Keratinocyte (primary cell): Measurements from ENCODE around the gene SIN3A. TPM values are rescaled to one million over a fixed set of nuclear protein-coding genes. Genes with fewer than 3 reads are reported as not detected.

Experiments
- DNase-seq: peaks from one replicate; pipeline ENCODE4 v3.0.0-alpha.2; 2011; ENCODE audit warnings: low read depth, missing footprints, low spot score
- FAIRE-seq: peaks from 2 replicates; lab custom pipeline; 2011; peaks lifted over from hg19 to GRCh38; lab: Jason Lieb, UNC
- H2AFZ ChIP-seq: 2 replicates; pipeline ENCODE4 v1.6.0; 2012; ENCODE audit warnings: low read length, control low read depth, inconsistent platforms; ENCODE audit not compliant: control insufficient read depth
- H3K27ac ChIP-seq: 2 replicates; pipeline ENCODE4 v1.5.1; 2011; ENCODE audit warnings: low read length; ENCODE audit not compliant: control insufficient read depth, insufficient read depth
- H3K27me3 ChIP-seq: 3 replicates; pipeline ENCODE4 v1.6.0; 2011; ENCODE audit warnings: low read length; ENCODE audit not compliant: control insufficient read depth, insufficient read depth; ENCODE audit errors: extremely low read depth
- H3K36me3 ChIP-seq, 2 experiments: 2 replicates in 1 of 2; 3 replicates in 1 of 2; pipeline ENCODE4 v1.5.1; 2011; ENCODE audit warnings: low read length in 2 of 2, mild to moderate bottlenecking in 1 of 2; ENCODE audit not compliant: control insufficient read depth in 2 of 2, insufficient read depth in 2 of 2; ENCODE audit errors: extremely low read depth in 1 of 2
- H3K4me1 ChIP-seq: 3 replicates; pipeline ENCODE4 v1.5.1; 2011; ENCODE audit warnings: low read length; ENCODE audit not compliant: control insufficient read depth, insufficient read depth; ENCODE audit errors: extremely low read depth
- H3K4me2 ChIP-seq: 3 replicates; pipeline ENCODE4 v1.6.0; 2011; ENCODE audit warnings: low read depth, low read length; ENCODE audit not compliant: control insufficient read depth, insufficient read depth; ENCODE audit errors: extremely low read depth
- H3K4me3 ChIP-seq, 3 experiments: fragments of 200-600 bp in 1 of 3; sonication (generic) in 1 of 3; 2 replicates in 2 of 3; 3 replicates in 1 of 3; pipeline ENCODE4 v1.5.1; 2011 to 2016; ENCODE audit warnings: low read length in 3 of 3, mild to moderate bottlenecking in 3 of 3, control low read depth in 2 of 3, inconsistent platforms in 1 of 3, low read depth in 1 of 3, mixed read lengths in 1 of 3, mixed run types in 1 of 3, moderate library complexity in 1 of 3; ENCODE audit not compliant: control insufficient read depth in 2 of 3, insufficient read depth in 2 of 3; ENCODE audit errors: extremely low read depth in 1 of 3
- H3K79me2 ChIP-seq: 2 replicates; pipeline ENCODE4 v1.6.0; 2012; ENCODE audit warnings: low read length; ENCODE audit not compliant: control insufficient read depth, insufficient read depth
- H3K9ac ChIP-seq: 3 replicates; pipeline ENCODE4 v1.6.0; 2011; ENCODE audit warnings: low read length; ENCODE audit not compliant: control insufficient read depth, insufficient read depth; ENCODE audit errors: extremely low read depth
- H3K9me1 ChIP-seq: 3 replicates; pipeline ENCODE4 v1.6.0; 2011; ENCODE audit warnings: low read length; ENCODE audit not compliant: control insufficient read depth, insufficient read depth; ENCODE audit errors: extremely low read depth
- H3K9me3 ChIP-seq: 2 replicates; pipeline ENCODE4 v1.5.1; 2012; ENCODE audit warnings: low read depth, low read length; ENCODE audit not compliant: control insufficient read depth
- H4K20me1 ChIP-seq: 3 replicates; pipeline ENCODE4 v1.6.0; 2011; ENCODE audit warnings: low read length; ENCODE audit not compliant: control insufficient read depth, insufficient read depth; ENCODE audit errors: extremely low read depth
- EZH2 ChIP-seq: IDR thresholded peaks from one replicate; pipeline ENCODE4 v1.6.1; 2012; ENCODE audit warnings: inconsistent platforms, mild to moderate bottlenecking, low read length, moderate library complexity
- dilution Hi-C: fragments of 300-500 bp; cut with MboI; formaldehyde crosslinking; loops from one replicate; pipeline ENCODE4 v1.7.0; 2020; ENCODE audit warnings: low sequenced_read_pairs; ENCODE audit not compliant: extremely low pct_ligation_motif_present
- polyA plus RNA-seq, 5 experiments: library from polyadenylated mRNA; depleted of rRNA in 3 of 5; stranded (reverse) in 3 of 5; stranded (forward) in 1 of 5; unstranded in 1 of 5; fragments of >200 nt; gene quantifications; 1 replicate in 1 of 5; 2 replicates in 3 of 5; 3 replicates in 1 of 5; pipeline versions ENCODE4 v1.2.1 to v1.2.3, GENCODE V29; 2011 to 2012; ENCODE audit warnings: missing spikeins in 2 of 5, low read depth in 1 of 5, low replicate concordance in 1 of 5
- TF ChIP-seq, protein P1 (sequence below), 3 experiments: IDR thresholded peaks in 1 of 3; conservative IDR thresholded peaks in 1 of 3; optimal IDR thresholded peaks in 1 of 3; 2 replicates in 2 of 3; 3 replicates in 1 of 3; pipeline versions ENCODE3 to v1.5.1; 2011; ENCODE audit warnings: low read length in 3 of 3, mild to moderate bottlenecking in 3 of 3, moderate library complexity in 2 of 3, control low read depth in 1 of 3, inconsistent platforms in 1 of 3; ENCODE audit not compliant: insufficient read depth in 2 of 3; ENCODE audit errors: extremely low read depth in 1 of 3

SIN3A gene
- polyA plus RNA-seq, 1 donor (not counting 4 experiments of a cell fraction or from before 2014, with no cell fraction given) = 19.4 TPM

DNA sequence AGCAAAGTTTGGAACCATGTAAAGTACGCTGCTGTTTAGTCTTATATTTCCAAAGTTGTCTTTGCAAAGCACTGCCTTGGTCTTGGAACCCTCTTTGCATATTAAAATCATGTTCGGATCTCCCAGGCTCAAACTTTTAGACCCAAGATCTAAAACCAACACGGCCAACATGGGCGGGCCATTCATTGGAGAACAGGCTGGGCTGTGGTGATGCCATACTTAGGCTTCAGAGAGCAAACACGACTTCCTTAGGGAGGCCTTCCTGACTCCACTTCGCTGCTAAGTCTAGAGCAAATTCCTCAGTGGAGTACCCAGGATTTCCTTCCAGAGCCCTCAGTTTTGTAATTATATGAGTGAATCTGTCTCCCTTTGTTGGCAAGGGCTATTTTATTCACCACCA, 86.6 kb downstream of the SIN3A start:
- TF ChIP-seq EZH2 = no peak
- TF ChIP-seq, protein P1, sequence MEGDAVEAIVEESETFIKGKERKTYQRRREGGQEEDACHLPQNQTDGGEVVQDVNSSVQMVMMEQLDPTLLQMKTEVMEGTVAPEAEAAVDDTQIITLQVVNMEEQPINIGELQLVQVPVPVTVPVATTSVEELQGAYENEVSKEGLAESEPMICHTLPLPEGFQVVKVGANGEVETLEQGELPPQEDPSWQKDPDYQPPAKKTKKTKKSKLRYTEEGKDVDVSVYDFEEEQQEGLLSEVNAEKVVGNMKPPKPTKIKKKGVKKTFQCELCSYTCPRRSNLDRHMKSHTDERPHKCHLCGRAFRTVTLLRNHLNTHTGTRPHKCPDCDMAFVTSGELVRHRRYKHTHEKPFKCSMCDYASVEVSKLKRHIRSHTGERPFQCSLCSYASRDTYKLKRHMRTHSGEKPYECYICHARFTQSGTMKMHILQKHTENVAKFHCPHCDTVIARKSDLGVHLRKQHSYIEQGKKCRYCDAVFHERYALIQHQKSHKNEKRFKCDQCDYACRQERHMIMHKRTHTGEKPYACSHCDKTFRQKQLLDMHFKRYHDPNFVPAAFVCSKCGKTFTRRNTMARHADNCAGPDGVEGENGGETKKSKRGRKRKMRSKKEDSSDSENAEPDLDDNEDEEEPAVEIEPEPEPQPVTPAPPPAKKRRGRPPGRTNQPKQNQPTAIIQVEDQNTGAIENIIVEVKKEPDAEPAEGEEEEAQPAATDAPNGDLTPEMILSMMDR (optimal IDR thresholded peaks at IDR 0.05 in 1 of 3, IDR thresholded peaks at IDR 0.05 in 1 of 3, conservative IDR thresholded peaks at IDR 0.05 in 1 of 3; ENCODE audit: extremely low read depth in 1 of 3, insufficient read depth in 2 of 3, low read length in 3 of 3) = no peak
- Histone ChIP-seq H3K9ac (no peak overlapping the region), H2AFZ (no peak overlapping the region), H3K4me2 (no peak overlapping the region), H3K79me2 (peaks cover 10% of the 10 kb centered on the region), H4K20me1 (no peaks in the 10 kb centered on the region), H3K27me3 (no peaks in the 10 kb centered on the region), H3K9me1 (no peaks in the 10 kb centered on the region), H3K27ac (no peak overlapping the region), H3K36me3 (peaks cover 28 to 37% of the 10 kb centered on the region in 2 experiments), H3K9me3 (no peaks in the 10 kb centered on the region), H3K4me3 (no peak overlapping the region), H3K4me1 (peaks cover 13% of the 10 kb centered on the region)
- dilution Hi-C loops = no loop called here
- FAIRE-seq (no peak), DNase-seq (no peak)

DNA sequence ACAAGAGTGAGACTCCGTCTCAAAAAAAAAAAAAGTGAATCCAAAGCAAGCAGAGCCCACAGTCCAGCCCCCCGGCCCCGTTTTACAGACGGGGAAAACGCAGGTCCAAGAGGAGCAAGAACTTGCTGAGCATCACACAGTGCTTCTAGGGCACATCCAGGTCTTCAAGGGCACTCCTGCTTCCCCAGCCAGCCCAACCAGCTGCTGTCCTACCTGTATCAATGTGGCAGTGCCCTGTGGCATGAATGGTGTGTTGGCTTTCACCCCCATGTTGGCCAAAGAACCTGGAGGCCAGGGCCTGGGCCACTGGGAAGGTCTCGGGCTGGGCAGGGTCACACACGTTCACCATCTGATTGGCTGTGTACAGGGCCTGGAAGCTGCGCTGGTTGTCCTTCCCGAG, 87.7 kb downstream of the SIN3A start:
- dilution Hi-C loops = no loop called here
- Histone ChIP-seq H3K4me1 (peaks cover 6% of the 10 kb centered on the region), H2AFZ (no peak overlapping the region), H3K27ac (no peak overlapping the region), H4K20me1 (no peaks in the 10 kb centered on the region), H3K4me3 (no peak overlapping the region), H3K4me2 (no peak overlapping the region), H3K36me3 (peaks cover 34 to 42% of the 10 kb centered on the region in 2 experiments), H3K9me1 (no peaks in the 10 kb centered on the region), H3K79me2 (peaks cover 4% of the 10 kb centered on the region), H3K9me3 (no peaks in the 10 kb centered on the region), H3K27me3 (no peaks in the 10 kb centered on the region), H3K9ac (no peak overlapping the region)
- FAIRE-seq (no peak), DNase-seq (no peak)
- no peak for TF ChIP-seq EZH2
- TF ChIP-seq, protein P1 (optimal IDR thresholded peaks at IDR 0.05 in 1 of 3, IDR thresholded peaks at IDR 0.05 in 1 of 3, conservative IDR thresholded peaks at IDR 0.05 in 1 of 3; ENCODE audit: extremely low read depth in 1 of 3, insufficient read depth in 2 of 3, low read length in 3 of 3) = no peak
